WTC11 (cell line): Measurements from ENCODE around the gene LIMK1. TPM values are rescaled to one million over a fixed set of nuclear protein-coding genes. Genes with fewer than 3 reads are reported as not detected.
A peak's percentile ranks its signal among the peaks of the same experiment; 100 is the strongest.

Experiments used
- ATAC-seq: fragments of 200-7000 bp; cut with Tn5 transposase; 2 replicates; pipeline ENCODE4 v1.10.0; 2021; ENCODE audit warnings: mild to moderate bottlenecking, moderate library complexity
- CTCF ChIA-PET: fragments of 300-600 bp; sonication (Branson Sonifier 250); formaldehyde crosslinking; loops from one replicate; lab custom pipeline; 2021; ENCODE audit warnings: antibody characterized with exemption; lab: Charles Lee
- POLR2A ChIA-PET: fragments of 350-600 bp; sonication (Branson Sonifier 250); formaldehyde crosslinking; loops from one replicate; lab custom pipeline; 2021; ENCODE audit warnings: antibody characterized with exemption; lab: Charles Lee
- DNase-seq: peaks from one replicate; pipeline ENCODE4 v3.0.0; 2021; ENCODE audit warnings: low spot score
- H3K27ac Mint-ChIP-seq: 2 replicates; pipeline ENCODE4 v1.8.0; 2021; ENCODE audit warnings: mixed read lengths
- H3K27me3 Mint-ChIP-seq: 2 replicates; pipeline ENCODE4 v1.8.0; 2021; ENCODE audit warnings: low read depth, mild to moderate bottlenecking, moderate library complexity, mixed read lengths
- H3K36me3 Mint-ChIP-seq: 2 replicates; pipeline ENCODE4 v1.8.0; 2021; ENCODE audit warnings: mixed read lengths
- H3K4me1 Mint-ChIP-seq: 2 replicates; pipeline ENCODE4 v1.8.0; 2022; ENCODE audit warnings: mixed read lengths
- H3K4me3 Mint-ChIP-seq: 2 replicates; pipeline ENCODE4 v1.8.0; 2021; ENCODE audit warnings: mild to moderate bottlenecking, moderate library complexity, mixed read lengths
- H3K9me3 Mint-ChIP-seq: 2 replicates; pipeline ENCODE4 v1.8.0; 2021; ENCODE audit warnings: mixed read lengths
- ARID4B ChIP-seq: sonication (generic); formaldehyde crosslinking; IDR thresholded peaks from 2 replicates; pipeline ENCODE4 v1.8.0; 2023; ENCODE audit warnings: missing genetic modification reagents, mild to moderate bottlenecking, borderline replicate concordance
- CREB1 ChIP-seq: sonication (generic); formaldehyde crosslinking; IDR thresholded peaks from 2 replicates; pipeline ENCODE4 v1.8.0; 2023; ENCODE audit warnings: mild to moderate bottlenecking, missing genetic modification reagents
- ESRRA ChIP-seq: sonication (generic); formaldehyde crosslinking; IDR thresholded peaks from 2 replicates; pipeline ENCODE4 v1.8.1; 2022; ENCODE audit warnings: mild to moderate bottlenecking, missing genetic modification reagents, borderline replicate concordance
- FOXJ3 ChIP-seq: sonication (generic); formaldehyde crosslinking; IDR thresholded peaks from 2 replicates; pipeline ENCODE4 v1.9.0; 2021; ENCODE audit warnings: missing genetic modification reagents, mild to moderate bottlenecking, borderline replicate concordance
- IRF2 ChIP-seq: sonication (generic); formaldehyde crosslinking; IDR thresholded peaks from 2 replicates; pipeline ENCODE4 v1.8.0; 2022; ENCODE audit warnings: low read depth, missing genetic modification reagents, borderline replicate concordance
- NR2C2 ChIP-seq: sonication (generic); formaldehyde crosslinking; IDR thresholded peaks from 2 replicates; pipeline ENCODE4 v1.8.0; 2022; ENCODE audit warnings: mild to moderate bottlenecking, missing genetic modification reagents
- PREB ChIP-seq: sonication (generic); formaldehyde crosslinking; IDR thresholded peaks from 2 replicates; pipeline ENCODE4 v1.8.1; 2022; ENCODE audit warnings: mild to moderate bottlenecking, missing genetic modification reagents, moderate library complexity, borderline replicate concordance
- TEAD1 ChIP-seq: sonication (generic); formaldehyde crosslinking; IDR thresholded peaks from 2 replicates; pipeline ENCODE4 v1.8.0; 2022; ENCODE audit warnings: mild to moderate bottlenecking, missing genetic modification reagents
- ZNF263 ChIP-seq: sonication (generic); formaldehyde crosslinking; IDR thresholded peaks from 2 replicates; pipeline ENCODE4 v1.8.1; 2022; ENCODE audit warnings: low read depth, mild to moderate bottlenecking, moderate library complexity, missing genetic modification reagents
- ZNF532 ChIP-seq: fragments of 250-450 bp; sonication (Bioruptor Pico); IDR thresholded peaks from 2 replicates; pipeline ENCODE4 v1.9.0; 2021; ENCODE audit warnings: mild to moderate bottlenecking, borderline replicate concordance
- total RNA-seq: library from RNA; stranded (reverse); gene quantifications from 3 replicates; pipeline ENCODE4 v1.2.3, GENCODE V29; 2021
- TF ChIP-seq, protein P1 (sequence below): fragments of 250-450 bp; sonication (Bioruptor Pico); IDR thresholded peaks from 2 replicates; pipeline ENCODE4 v1.9.0; 2021; ENCODE audit warnings: mild to moderate bottlenecking
- TF ChIP-seq, protein P2 (sequence below): fragments of 250-450 bp; sonication (Bioruptor Pico); IDR thresholded peaks from 2 replicates; pipeline ENCODE4 v1.8.0; 2021; ENCODE audit warnings: mild to moderate bottlenecking
- TF ChIP-seq, protein P3 (sequence below): sonication (generic); formaldehyde crosslinking; IDR thresholded peaks from 2 replicates; pipeline ENCODE4 v1.8.0; 2022; ENCODE audit warnings: missing genetic modification reagents

LIMK1 gene
- total RNA-seq, 1 experiment from 2014 or later, result 85.4 TPM

DNA sequence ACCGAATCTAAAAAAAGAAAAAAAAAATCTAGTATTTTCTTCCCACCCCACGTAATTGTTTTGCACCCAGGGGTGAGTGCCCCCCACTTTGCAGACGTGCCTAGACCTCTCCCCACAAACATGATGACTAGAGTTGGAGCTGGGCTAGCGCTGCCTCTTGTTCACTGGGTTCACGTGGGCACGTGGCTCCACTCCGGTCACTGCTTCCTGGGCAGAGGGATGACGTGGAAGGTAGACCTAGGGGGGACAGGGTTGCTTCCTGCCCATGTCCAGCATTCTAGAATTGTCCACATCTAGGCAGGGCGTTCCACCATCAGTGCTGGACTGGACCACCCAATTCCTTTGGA is 861 bp upstream of the LIMK1 start (continued):
- TF ChIP-seq CREB1 (no peak), ZNF532 (CRISPR knock-in tag) (no peak), IRF2 (CRISPR knock-in tag) (no peak), NR2C2 (CRISPR knock-in tag) (no peak), ZNF263 (CRISPR knock-in tag) (no peak)
- TF ChIP-seq, protein P1, sequence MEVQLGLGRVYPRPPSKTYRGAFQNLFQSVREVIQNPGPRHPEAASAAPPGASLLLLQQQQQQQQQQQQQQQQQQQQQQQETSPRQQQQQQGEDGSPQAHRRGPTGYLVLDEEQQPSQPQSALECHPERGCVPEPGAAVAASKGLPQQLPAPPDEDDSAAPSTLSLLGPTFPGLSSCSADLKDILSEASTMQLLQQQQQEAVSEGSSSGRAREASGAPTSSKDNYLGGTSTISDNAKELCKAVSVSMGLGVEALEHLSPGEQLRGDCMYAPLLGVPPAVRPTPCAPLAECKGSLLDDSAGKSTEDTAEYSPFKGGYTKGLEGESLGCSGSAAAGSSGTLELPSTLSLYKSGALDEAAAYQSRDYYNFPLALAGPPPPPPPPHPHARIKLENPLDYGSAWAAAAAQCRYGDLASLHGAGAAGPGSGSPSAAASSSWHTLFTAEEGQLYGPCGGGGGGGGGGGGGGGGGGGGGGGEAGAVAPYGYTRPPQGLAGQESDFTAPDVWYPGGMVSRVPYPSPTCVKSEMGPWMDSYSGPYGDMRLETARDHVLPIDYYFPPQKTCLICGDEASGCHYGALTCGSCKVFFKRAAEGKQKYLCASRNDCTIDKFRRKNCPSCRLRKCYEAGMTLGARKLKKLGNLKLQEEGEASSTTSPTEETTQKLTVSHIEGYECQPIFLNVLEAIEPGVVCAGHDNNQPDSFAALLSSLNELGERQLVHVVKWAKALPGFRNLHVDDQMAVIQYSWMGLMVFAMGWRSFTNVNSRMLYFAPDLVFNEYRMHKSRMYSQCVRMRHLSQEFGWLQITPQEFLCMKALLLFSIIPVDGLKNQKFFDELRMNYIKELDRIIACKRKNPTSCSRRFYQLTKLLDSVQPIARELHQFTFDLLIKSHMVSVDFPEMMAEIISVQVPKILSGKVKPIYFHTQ (CRISPR knock-in tag), result no peak

DNA sequence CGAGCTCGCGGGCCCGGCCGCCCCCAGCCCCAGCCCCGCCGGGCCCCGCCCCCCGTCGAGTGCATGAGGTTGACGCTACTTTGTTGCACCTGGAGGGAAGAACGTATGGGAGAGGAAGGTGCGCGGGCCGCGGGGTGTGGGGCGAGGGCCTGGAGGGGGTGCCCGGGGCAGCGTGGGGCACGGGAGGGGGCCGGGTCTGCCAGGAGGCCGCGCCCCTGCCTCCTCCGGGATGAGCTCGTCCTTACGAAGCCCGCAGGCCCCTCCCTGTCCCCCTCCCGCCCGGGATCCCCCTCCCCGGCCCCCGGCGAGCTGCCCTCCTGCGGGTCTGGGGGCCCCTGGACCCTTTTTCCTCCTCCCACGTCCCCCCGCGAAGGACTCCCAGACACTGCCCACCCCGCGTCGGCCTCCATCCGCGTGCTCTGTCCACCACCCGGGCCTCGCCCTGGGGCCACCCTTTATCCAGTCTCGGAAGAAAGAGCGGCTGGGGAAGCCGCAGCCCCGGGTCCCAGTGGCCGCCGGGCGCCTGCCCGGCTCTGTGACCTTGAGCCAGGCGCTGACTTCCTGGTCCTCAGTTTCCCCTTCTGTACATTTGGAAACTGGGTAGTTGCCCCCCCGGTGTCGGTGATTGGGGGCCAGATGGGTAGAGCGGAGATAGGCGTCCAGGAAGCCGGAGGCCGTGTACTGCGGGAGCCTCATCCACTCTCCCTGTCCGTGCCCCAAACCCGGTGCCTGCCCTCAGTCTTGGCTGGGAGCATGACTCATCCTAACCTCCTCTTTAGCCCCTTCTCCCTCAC is 521 bp downstream of the LIMK1 start:
- ATAC-seq (peak; percentile 38), DNase-seq (no peak)
- Mint-ChIP-seq H3K4me1 (peaks cover 19% of the 10 kb centered on the region), H3K36me3 (peaks cover 21% of the 10 kb centered on the region), H3K27ac (no peak overlapping the region; the same call in 1 of the 2 replicates), H3K4me3 (peak overlapping the region; percentile 76), H3K27me3 (no peaks in the 10 kb centered on the region; the same call in 1 of the 2 replicates), H3K9me3 (no peaks in the 10 kb centered on the region)
- POLR2A ChIA-PET, result interaction anchor here (0.5 to 1.2 kb wide), 6 partner anchors 8 to 343 kb away, joined by 3 to 5 read pairs (median 3); partner anchors contain the start of gene EIF4H
- CTCF ChIA-PET, result interaction anchor here (0.6 to 2.0 kb wide), 11 partner anchors 10 to 321 kb away, joined by 3 to 18 read pairs (median 8); partner anchors contain the start of gene ELN
- TF ChIP-seq, protein P2, sequence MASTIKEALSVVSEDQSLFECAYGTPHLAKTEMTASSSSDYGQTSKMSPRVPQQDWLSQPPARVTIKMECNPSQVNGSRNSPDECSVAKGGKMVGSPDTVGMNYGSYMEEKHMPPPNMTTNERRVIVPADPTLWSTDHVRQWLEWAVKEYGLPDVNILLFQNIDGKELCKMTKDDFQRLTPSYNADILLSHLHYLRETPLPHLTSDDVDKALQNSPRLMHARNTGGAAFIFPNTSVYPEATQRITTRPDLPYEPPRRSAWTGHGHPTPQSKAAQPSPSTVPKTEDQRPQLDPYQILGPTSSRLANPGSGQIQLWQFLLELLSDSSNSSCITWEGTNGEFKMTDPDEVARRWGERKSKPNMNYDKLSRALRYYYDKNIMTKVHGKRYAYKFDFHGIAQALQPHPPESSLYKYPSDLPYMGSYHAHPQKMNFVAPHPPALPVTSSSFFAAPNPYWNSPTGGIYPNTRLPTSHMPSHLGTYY (CRISPR knock-in tag), result no peak
- TF ChIP-seq PREB (CRISPR knock-in tag), result no peak
- TF ChIP-seq ARID4B (CRISPR knock-in tag), result no peak
- no peak for TF ChIP-seq ESRRA (CRISPR knock-in tag)
- TF ChIP-seq, protein P3, sequence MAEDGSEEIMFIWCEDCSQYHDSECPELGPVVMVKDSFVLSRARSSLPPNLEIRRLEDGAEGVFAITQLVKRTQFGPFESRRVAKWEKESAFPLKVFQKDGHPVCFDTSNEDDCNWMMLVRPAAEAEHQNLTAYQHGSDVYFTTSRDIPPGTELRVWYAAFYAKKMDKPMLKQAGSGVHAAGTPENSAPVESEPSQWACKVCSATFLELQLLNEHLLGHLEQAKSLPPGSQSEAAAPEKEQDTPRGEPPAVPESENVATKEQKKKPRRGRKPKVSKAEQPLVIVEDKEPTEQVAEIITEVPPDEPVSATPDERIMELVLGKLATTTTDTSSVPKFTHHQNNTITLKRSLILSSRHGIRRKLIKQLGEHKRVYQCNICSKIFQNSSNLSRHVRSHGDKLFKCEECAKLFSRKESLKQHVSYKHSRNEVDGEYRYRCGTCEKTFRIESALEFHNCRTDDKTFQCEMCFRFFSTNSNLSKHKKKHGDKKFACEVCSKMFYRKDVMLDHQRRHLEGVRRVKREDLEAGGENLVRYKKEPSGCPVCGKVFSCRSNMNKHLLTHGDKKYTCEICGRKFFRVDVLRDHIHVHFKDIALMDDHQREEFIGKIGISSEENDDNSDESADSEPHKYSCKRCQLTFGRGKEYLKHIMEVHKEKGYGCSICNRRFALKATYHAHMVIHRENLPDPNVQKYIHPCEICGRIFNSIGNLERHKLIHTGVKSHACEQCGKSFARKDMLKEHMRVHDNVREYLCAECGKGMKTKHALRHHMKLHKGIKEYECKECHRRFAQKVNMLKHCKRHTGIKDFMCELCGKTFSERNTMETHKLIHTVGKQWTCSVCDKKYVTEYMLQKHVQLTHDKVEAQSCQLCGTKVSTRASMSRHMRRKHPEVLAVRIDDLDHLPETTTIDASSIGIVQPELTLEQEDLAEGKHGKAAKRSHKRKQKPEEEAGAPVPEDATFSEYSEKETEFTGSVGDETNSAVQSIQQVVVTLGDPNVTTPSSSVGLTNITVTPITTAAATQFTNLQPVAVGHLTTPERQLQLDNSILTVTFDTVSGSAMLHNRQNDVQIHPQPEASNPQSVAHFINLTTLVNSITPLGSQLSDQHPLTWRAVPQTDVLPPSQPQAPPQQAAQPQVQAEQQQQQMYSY, result no peak
- no peak for TF ChIP-seq TEAD1 (CRISPR knock-in tag)
- TF ChIP-seq FOXJ3 (CRISPR knock-in tag), result no peak
- TF ChIP-seq, all 79 proteins: peak for 0
